GM19043 (cell line): ENCODE data around the gene BEX4.
"Not testable (repeated sequence)": the region's sequence is repeated elsewhere in the genome, so short reads cannot be mapped to it uniquely, and the experiment has no call there.

Source experiments
- ATAC-seq: cut with Tn5 transposase; IDR thresholded peaks from one replicate; pipeline ENCODE4 v1.9.1; 2021; ENCODE audit warnings: low read depth; ENCODE audit not compliant: unreplicated experiment

BEX4 gene, protein sequence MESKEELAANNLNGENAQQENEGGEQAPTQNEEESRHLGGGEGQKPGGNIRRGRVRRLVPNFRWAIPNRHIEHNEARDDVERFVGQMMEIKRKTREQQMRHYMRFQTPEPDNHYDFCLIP

DNA sequence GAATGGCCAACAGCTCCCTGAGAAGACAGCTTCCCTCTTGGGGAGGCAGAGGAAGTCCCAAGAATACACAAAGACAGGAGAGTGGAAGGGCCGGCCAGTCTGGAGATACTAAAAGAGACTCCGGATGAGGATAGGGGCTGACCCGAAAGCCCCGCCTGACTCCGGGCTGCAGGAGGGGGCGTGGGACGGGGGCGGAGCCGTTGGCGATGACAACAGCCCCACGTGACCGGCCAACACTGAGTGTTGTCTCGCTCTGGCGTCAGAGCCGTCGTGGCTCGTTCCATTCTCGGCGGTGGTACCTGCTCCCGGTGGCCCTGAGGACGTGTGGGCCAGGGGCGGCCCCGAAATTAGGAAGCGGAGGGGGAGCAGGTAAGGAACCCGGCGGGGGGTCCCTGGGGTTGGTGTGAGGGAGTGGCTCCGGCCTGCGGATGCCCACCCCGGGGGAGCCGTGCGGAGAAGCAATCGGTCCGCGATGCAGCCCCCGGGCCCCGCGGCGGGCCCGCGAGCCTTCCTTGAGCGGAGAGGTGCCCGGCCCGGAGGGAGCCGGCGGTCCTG is at the start of gene BEX4:
BEX4 (plus strand) TSS at position 239 of the 555 bp plus-strand sequence. CDS start 1,046 bp downstream, outside the sequence.
- ATAC-seq, result peak; percentile 96

DNA sequence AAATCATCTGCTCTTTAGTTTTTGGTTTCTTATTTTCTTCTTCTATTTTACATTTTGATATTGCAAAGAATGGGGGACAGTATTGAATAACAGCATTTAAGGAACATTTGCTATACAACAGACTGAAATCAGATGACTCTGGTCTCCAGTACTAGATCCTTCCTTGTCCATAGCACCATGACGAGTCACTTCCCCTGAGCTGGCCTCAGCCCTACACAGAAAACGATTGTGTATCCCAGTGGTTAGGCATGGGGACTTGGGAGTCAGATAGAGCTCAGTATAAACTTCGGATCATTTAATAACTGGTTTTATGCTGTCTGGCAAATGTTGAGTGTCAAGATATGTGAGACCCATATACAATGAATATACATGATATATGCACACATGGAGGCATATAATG is 44.7 kb upstream of the BEX4 start:
- ATAC-seq, result no peak

DNA sequence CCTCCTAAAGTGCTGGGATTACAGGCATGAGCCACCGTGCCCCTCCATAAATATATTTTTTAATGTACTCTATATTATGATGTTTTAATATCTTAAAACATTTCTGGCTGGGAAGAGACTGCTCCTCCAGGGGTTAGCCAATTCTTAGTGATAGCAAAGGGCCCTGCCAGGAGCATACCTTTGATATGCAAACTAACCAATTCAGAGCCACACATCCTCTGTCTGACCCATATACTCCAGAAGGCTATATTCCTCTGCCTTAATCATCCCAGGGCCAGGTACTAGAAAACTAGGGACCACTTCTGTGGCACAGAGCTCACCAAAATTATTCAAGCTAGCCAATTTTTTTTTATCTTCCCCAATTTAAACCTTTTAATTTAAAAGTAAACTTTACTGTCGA is 43.6 kb upstream of the BEX4 start:
- ATAC-seq, result no peak

DNA sequence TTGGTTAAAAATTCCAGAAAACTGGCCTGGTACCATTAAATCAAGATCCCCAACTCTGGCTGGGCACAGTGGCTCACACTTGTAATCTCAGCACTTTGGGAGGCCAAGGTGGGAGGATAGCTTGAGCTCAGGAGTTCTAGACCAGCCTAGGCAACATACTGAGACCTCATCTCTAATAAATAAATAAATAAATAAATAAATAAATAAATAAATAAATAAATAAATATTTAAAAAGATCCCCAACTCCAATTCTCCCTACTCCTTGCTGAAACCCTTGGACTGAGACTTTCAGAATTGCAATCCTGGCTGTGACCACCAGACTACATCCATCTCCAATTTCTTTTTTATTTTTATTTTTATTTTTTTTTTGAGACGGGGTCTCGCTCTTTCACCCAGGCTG is 39.7 kb upstream of the BEX4 start:
- not testable (repeated sequence) for ATAC-seq

DNA sequence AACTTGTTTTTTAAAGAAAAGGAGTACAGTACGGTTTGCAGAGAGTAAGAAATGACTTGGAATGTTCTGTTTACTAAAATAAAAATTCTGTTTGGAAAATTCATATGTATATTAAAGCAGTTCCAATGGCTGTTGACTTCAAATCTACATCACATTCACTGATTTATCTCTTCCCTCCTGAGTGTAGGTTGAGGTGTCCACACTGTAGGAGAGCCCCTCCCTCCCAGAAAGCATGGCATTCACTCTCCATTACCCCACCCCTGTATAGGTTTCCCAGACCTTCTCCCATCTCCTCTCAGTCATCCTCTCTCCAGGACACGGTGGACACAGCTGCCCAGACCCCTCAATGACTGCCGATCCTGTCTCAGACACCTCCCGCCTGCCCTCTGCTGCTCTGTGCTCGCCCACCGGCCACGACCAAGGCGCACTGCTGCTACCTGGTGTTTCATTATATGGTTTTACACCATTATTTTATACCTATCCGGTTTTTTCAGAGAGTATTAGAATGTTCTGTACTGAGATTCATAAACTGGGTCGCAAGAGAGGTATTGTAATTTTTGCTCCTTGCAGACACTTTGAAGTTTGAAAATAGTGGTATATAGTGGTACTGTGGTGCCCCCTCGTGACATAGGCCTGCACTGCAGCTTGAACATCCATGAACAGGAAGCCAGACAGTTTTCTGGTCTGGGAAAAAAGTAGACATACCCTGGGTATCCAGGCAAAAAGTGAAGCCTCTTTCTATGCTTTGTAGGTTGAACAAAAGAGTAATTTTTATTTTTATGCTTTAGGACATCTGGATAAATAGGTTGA is 38.8 kb upstream of the BEX4 start:
- ATAC-seq, result peak; percentile 61

DNA sequence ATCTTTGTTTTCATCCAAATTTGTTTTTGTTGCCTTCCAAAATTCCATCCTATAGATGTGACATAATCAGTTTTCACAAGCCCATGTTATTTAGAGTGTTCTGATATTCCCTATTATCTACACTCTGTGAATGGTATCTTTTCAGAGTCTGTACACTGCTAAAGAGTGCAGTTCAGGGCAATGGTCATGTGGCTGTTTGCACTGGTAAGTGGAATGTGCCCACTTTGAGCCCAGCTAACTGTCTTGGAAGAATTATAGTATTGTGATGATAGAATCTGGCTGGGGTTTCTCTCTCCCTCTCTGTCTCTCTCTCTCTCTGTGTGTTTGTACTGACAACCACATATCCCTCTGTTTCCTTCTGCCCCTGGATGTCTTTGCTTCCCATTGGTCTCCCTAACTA is 37.4 kb upstream of the BEX4 start:
- no peak for ATAC-seq

DNA sequence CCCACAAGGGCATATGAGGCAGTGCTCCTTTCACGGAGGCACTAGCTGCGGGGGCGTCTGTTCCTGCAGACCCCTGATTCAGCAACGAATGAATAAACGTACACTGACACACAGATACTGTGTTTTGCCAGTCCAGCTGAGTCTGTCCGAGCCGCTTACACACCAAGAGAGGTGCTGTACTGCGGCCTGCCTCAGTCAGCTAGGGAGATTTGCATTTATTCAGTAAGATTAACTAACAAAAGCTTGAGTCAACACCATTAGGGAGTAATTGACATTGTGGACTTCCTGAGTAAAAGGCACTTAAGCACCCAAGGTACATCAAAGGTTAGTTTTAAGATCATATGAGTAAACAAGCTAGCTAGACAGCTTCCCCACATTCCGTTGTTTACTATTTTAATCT is 31.0 kb upstream of the BEX4 start:
- ATAC-seq, result no peak

DNA sequence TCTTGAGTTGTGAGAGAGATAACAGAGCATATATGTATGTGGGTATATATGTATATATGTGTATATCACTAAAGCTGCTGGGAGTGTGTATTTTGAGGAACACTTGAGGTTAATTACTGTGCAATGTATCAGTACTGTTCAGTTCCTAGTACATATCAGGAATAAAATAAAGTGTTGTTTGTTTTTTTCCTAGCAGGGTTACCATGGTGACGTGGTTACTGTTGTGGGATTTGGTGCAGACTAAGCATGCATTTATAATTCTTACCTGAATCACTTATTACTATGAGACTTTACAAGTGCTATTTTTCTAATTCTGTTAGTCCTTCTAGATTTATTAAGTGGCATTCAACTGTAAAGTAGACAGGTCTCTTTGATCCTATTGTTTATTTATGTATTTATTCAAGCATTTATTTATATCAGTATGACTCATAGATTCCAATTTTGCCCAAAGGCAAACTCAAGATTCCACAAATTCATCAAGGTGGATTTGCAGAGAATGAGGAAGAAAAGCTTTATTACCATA is 26.9 kb upstream of the BEX4 start:
- no peak for ATAC-seq

DNA sequence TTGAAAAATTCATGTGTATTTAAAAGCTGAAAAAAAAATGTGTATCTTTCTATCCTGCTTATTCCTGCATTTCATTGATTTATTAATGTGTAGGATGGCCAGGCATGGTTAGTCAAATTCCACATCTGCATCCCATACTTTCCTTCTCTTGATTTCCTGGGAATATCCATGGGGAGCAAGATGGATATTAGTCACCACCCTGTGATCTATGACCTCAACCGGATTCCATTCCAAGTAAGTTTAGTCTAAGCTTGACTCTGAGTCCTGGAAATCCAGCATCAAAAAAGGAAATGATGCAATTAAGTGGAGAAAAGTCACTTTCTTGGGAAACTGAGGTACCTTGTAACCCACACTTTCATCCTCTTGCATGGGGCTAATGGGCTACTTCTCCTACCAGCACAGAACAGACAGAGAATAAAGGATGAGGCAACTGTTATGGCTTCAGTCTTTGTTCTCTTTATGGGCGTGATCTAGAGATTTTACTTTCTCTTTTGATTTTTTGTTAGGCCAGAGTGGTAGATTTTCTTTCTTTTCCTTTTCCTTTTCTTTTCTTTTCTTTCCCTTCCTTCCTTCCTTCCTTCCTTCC is 17.1 kb upstream of the BEX4 start:
- ATAC-seq, result no peak

DNA sequence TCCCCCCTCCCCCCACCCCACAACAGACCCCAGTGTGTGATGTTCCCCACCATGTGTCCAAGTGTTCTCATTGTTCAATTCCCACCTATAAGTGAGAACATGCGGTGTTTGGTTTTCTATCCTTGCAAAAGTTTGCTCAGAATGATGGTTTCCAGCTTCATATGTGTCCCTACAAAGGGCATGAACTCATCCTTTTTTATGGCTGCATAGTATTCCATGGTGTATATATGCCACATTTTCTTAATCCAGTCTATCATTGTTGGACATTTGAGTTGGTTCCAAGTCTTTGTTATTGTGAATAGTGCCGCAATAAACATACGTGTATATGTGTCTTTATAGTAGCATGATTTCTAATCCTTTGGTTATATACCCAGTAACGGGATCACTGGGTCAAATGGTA is 16.2 kb upstream of the BEX4 start:
- not testable (repeated sequence) for ATAC-seq

DNA sequence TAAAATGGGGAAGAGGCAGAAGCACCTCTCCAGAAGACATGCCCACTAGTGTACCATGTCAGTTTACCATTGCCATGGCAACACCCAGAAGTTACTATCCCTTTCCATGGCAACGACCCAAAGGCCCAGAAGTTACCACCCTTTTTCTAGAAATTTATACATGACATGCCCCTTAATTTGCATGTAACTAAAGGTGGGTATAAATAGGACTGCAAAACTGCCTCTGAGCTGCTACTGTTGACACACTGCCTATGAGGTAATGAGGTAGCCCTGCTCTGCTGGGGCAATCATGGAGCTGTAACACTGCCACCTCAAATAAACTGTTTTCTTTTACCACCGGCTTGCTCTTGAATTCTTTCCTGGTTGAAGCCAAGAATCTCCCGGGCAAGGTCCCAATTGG is 13.9 kb upstream of the BEX4 start:
- no peak for ATAC-seq

DNA sequence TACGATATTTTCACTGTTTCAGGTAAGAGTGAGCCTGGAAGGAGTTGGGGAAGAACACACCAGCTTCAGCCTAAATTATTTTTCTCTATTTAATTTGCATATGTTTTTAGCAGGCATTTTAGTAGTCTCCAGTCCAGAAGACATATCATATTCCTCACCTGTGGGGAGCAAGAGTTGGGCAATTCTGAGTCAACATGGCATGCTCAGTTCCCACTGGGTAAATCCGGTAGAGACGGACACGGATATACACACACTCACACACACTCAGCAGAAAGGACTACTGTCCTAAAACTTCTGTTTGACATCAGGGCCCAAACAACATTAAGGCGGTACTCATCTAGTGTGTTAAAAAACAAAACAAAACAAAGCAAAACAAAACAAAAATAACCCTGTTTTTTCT is 4.9 kb upstream of the BEX4 start:
- no peak for ATAC-seq

DNA sequence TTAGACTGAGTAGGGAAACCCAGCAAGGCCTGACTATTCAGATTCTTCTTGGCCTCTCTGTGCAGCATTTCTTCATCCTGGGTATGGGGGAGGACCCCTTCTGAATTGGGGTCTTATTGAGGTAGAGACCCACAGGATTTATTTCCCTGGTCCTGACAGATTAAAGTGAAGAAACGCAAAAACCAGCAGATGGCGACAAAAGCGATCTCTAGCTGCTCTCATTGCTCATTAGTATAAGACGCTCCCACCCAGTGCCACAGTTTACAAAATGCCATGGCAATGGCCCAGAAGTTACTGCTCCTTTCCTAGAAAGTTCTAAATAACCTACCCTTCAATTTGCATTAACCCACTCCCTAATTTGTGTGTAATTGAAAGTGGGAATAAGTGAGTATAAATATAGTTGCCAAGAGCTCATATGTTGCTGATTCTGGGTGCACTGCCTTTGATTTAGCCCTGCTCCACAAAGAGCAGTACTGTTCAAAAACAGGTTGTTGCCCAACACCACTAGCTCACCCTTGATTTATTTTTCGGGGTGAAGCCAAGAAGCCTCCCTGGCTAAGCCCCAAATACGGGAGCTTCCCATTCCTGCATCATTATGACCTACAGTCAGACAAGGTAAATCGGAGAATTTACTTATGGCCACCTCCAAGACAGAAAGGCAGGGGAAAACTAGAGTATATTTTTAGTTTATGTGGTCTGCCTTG is 3.7 kb upstream of the BEX4 start:
- ATAC-seq, result no peak

DNA sequence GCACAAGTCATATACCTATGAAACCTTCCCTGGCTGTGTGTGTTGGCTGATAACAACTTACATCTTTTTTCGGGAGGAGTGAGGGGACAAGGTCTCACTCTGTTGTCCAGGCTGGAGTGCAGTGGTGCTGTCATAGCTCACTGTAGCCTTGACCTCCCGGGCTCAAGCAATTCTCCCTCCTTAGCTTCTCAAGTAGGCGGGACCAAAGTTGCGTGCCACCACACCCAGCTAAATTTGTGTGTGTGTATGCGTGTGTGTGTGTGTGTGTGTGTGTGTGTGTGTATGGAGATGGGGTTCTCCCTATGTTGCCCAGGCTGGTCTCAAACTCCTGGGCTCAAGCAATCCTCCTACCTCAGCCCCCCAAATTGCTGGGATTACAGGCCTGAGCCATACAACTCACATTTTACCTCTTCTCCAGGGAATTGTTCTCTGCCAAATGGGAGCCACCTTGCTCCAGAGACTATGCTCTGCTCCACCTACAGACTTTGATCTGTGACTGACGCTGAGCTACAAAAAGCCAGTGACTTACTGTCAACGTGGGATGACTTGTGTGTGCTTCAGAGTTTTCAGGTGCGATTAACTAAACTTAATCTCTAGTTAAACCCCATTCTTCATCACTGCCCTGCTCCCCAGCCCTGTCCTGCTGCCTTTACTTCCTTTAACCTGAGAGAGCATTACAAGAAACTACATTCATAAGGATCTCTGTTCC is 2.0 kb upstream of the BEX4 start:
- no peak for ATAC-seq

DNA sequence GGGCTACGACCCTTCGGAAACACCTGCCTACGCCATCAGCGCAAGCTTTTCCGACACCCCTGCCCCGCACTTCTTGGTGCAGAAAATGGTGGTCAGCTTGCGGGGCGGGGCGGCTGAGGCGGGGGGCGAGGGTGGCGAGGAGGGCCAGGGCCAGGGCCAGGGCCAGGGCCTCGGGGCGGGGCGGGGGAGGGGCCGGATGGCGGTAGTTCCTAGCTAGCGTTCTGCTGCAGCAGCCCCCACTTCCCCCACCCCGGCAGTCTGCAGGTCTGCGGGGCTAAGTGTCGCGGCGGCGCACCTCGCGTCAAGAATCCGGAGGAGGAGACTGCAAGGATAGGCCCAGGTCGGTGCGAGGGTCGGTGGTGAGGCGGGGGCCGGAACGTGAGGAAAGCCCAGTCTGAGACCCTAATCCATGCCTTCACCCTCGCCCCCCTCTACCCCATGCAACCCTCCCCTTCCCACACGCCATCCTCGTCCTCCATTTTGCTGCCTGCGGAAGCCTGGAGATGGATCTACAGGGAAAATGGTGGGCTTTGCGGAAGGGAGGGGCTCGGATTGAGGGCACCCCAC is 600 bp downstream of the BEX4 start:
- ATAC-seq, result peak; percentile 9

DNA sequence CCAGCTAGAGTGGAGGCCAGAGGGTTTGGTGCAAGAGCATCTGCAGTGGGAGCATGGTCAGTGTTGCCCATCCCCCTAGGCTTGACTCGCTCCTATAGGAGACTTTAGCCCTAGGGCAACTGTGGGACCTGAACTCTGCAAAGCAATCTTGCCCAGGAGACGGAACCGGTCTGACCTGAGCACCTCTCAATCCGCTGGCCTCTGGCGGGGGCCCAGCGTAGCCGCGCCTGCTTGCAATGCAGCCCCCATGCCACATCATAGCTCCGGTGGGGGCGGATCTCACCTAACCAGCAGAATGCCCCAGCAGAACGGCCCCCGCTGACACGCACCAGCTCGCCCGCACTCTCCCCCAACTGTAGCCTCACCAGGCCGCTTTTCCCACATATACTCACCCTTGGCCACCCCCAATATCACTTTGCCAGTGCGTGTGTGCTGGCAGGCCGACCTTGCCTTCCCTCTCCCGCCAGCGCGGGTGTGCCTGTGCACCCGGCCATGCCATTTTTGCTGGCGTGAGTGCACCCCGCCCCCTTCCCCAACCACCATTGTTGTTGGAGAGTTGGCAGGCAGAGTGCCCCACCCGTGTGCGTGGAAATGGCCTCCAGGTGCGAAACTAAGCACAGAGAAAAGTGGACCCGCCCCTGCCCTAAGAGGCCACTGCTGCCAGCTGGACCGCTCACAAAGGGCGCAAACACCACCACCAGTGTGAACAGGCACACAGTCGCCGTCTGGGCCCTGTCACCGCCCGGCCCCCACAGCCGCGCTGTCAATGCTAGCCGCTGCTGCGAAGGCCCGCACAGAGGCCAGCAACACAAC is 5.8 kb downstream of the BEX4 start:
- no peak for ATAC-seq

DNA sequence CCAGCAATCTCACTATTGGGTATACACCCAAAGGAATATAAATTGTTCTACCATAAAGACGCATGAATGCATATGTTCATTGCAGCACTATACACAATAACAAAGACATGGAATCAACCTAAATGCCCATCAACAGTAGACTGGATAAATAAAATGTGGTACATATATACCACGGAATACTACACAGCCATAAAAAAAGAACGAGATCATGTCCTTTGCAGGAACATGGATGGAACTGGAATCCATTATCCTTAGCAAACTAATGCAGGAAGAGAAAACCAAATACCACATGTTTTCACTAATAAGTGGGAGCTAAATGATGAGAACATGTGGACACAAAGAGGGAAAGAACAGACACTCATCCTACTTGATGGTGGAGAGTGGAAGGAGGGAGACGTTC is 11.0 kb downstream of the BEX4 start:
- not testable (repeated sequence) for ATAC-seq

DNA sequence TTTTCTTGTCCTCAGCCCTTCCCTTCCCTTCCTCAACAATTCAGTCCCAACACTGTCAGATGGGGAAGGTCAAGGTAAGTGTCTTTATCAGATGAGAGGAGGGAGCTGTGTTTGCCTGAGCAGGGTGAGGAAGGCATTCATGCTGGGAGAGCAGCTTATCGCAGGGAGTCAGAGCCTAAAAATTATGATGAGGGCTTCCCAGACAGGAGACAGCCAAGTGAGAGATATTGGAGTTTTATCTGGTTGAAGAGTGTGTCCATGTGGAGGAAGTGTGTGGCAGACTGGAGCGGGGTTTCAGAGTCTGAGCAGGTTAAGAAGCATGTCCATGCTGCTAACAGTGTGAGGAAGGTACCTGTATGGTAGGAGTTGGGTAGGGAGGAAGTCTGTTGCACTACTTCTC is 18.4 kb downstream of the BEX4 start:
- ATAC-seq, result no peak

DNA sequence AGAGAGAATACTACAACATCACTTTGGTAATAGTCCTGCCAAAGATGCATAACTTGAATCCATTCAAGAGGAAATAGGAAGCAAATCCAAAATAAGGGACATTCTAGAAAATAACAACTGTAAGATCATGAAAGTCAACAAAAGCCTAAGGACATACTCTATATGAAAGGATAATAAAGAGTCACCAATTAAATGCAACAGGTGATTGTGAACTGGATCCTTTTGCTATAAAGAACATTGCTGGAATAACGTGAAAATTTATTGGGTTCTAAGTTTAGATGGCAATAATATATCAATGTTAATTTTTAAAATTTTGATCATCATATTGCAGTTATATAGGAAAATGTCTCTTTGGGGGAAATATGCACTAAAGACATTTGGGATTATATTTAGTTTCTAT is 20.0 kb downstream of the BEX4 start:
- no peak for ATAC-seq
